IMR-90 (cell line): ENCODE data around the gene MMD2. TPM values are rescaled to one million over a fixed set of nuclear protein-coding genes. Genes with fewer than 3 reads are reported as not detected.

Experiments used
- ATAC-seq: fragments of 200-7000 bp; cut with Tn5 transposase; 2 replicates; pipeline ENCODE4 v1.9.1; 2020; ENCODE audit warnings: low read depth, mild to moderate bottlenecking, moderate library complexity
- BruUV-seq: library from RNA; stranded (reverse); fragments of 400-500 nt; replicated peaks from 2 replicates; lab custom pipeline; 2021; lab: Mats Ljungman, UMichigan
- CTCF ChIA-PET: fragments of 300-600 bp; formaldehyde crosslinking; extraction: SDS; loops from one replicate; lab custom pipeline; 2021; ENCODE audit warnings: antibody characterized with exemption; lab: Yijun Ruan, JAX
- POLR2A ChIA-PET: fragments of 300-600 bp; sonication (Branson Sonifier 250); formaldehyde crosslinking; loops from one replicate; lab custom pipeline; 2022; ENCODE audit warnings: antibody characterized with exemption; ENCODE audit not compliant: unreplicated experiment; lab: Charles Lee
- DNase-seq: peaks from one replicate; pipeline ENCODE4 v3.0.0; 2013
- H2AFZ ChIP-seq: replicated peaks from 2 replicates; pipeline ENCODE3; 2013; ENCODE audit warnings: low read length, mild to moderate bottlenecking; ENCODE audit not compliant: poor library complexity
- H2AK5ac ChIP-seq: 2 replicates; pipeline ENCODE4 v1.6.1; 2013; ENCODE audit warnings: low read depth, low read length, inconsistent platforms
- H2AK9ac ChIP-seq: replicated peaks from 2 replicates; pipeline ENCODE3; 2013; ENCODE audit warnings: mild to moderate bottlenecking, low read depth, low read length, moderate library complexity; ENCODE audit not compliant: poor library complexity
- H2BK120ac ChIP-seq: 2 replicates; pipeline ENCODE4 v1.6.1; 2013; ENCODE audit warnings: low read depth, low read length, inconsistent platforms
- H2BK15ac ChIP-seq: 3 replicates; pipeline ENCODE4 v1.6.1; 2013; ENCODE audit warnings: low read depth, low read length, inconsistent platforms
- H2BK20ac ChIP-seq: 2 replicates; pipeline ENCODE4 v1.6.1; 2013; ENCODE audit warnings: low read depth, mild to moderate bottlenecking, inconsistent platforms, low read length, moderate library complexity
- H2BK5ac ChIP-seq: 2 replicates; pipeline ENCODE4 v1.6.1; 2013; ENCODE audit warnings: mild to moderate bottlenecking, low read depth, low read length, inconsistent platforms; ENCODE audit not compliant: poor library complexity, severe bottlenecking
- H3K14ac ChIP-seq: replicated peaks from 2 replicates; pipeline ENCODE4 v1.6.1; 2013; ENCODE audit warnings: low read depth, low read length, inconsistent platforms
- H3K18ac ChIP-seq: 2 replicates; pipeline ENCODE4 v1.6.1; 2013; ENCODE audit warnings: low read depth, low read length, control low read depth
- H3K23ac ChIP-seq: 2 replicates; pipeline ENCODE4 v1.6.1; 2013; ENCODE audit warnings: low read depth, low read length, inconsistent platforms
- H3K27ac ChIP-seq: 2 replicates; pipeline ENCODE4 v1.5.1; 2013; ENCODE audit warnings: mild to moderate bottlenecking, control low read depth, low read length; ENCODE audit not compliant: insufficient read depth
- H3K27me3 ChIP-seq: 2 replicates; pipeline ENCODE4 v1.6.1; 2013; ENCODE audit warnings: low read length; ENCODE audit not compliant: control insufficient read depth, insufficient read depth
- H3K36me3 ChIP-seq: 2 replicates; pipeline ENCODE4 v1.6.1; 2013; ENCODE audit warnings: low read length, mixed read lengths; ENCODE audit not compliant: control insufficient read depth, insufficient read depth
- H3K4ac ChIP-seq: 2 replicates; pipeline ENCODE4 v1.6.1; 2013; ENCODE audit warnings: low read depth, low read length, inconsistent platforms
- H3K4me1 ChIP-seq: 2 replicates; pipeline ENCODE4 v1.6.1; 2013; ENCODE audit warnings: low read length, mixed read lengths; ENCODE audit not compliant: control insufficient read depth, insufficient read depth
- H3K4me2 ChIP-seq: 2 replicates; pipeline ENCODE4 v1.6.1; 2013; ENCODE audit warnings: low read depth, mild to moderate bottlenecking, control low read depth, low read length, moderate library complexity
- H3K4me3 ChIP-seq: 2 replicates; pipeline ENCODE4 v1.5.1; 2013; ENCODE audit warnings: low read depth, mild to moderate bottlenecking, control low read depth, low read length, moderate library complexity; ENCODE audit not compliant: insufficient read depth
- H3K56ac ChIP-seq: 2 replicates; pipeline ENCODE4 v1.6.1; 2013; ENCODE audit warnings: low read length, inconsistent platforms; ENCODE audit not compliant: insufficient read depth; ENCODE audit errors: extremely low read depth
- H3K79me1 ChIP-seq, 2 experiments: 2 replicates each; pipeline ENCODE4 v1.6.1; 2013; ENCODE audit warnings: low read length in 2 of 2, inconsistent platforms in 1 of 2, low read depth in 1 of 2
- H3K9ac ChIP-seq: 2 replicates; pipeline ENCODE4 v1.6.1; 2013; ENCODE audit warnings: low read depth, low read length, control low read depth
- H3K9me1 ChIP-seq: 2 replicates; pipeline ENCODE4 v1.6.1; 2013; ENCODE audit warnings: low read length, inconsistent platforms; ENCODE audit not compliant: insufficient read depth
- H3K9me3 ChIP-seq: 2 replicates; pipeline ENCODE4 v1.6.1; 2013; ENCODE audit warnings: low read length; ENCODE audit not compliant: control insufficient read depth, insufficient read depth
- H4K20me1 ChIP-seq: 2 replicates; pipeline ENCODE4 v1.6.1; 2013; ENCODE audit warnings: low read length, inconsistent platforms; ENCODE audit not compliant: insufficient read depth
- H4K5ac ChIP-seq: 2 replicates; pipeline ENCODE4 v1.6.1; 2013; ENCODE audit warnings: mild to moderate bottlenecking, low read depth, low read length, control low read depth
- H4K8ac ChIP-seq, 2 experiments: 2 replicates each; pipeline ENCODE4 v1.6.1; 2013; ENCODE audit warnings: low read depth in 2 of 2, low read length in 2 of 2, control low read depth in 1 of 2, inconsistent platforms in 1 of 2
- H4K91ac ChIP-seq: 2 replicates; pipeline ENCODE4 v1.6.1; 2013; ENCODE audit warnings: low read depth, low read length, inconsistent platforms; ENCODE audit not compliant: insufficient read depth
- MXI1 ChIP-seq: IDR thresholded peaks from 2 replicates; pipeline ENCODE4 v1.6.1; 2012; ENCODE audit warnings: low read depth, mild to moderate bottlenecking, low read length, moderate library complexity, borderline replicate concordance
- RAD21 ChIP-seq: IDR thresholded peaks from 2 replicates; pipeline ENCODE4 v1.6.1; 2012; ENCODE audit warnings: low read length, improper control_type of control experiment
- RFX5 ChIP-seq: IDR thresholded peaks from 2 replicates; pipeline ENCODE4 v1.8.0; 2012; ENCODE audit warnings: low read depth, mild to moderate bottlenecking, low read length, moderate library complexity
- SMC3 ChIP-seq: fragments of 150-350 bp; IDR thresholded peaks from 2 replicates; pipeline ENCODE4 v1.6.1; 2016; ENCODE audit warnings: low read depth, mild to moderate bottlenecking, antibody characterized with exemption, low read length, moderate library complexity
- WGBS, 2 experiments: methylation state at CpG; one replicate each; pipeline versions ENCODE4 v1.1.5 to v1.1.7; 2013; ENCODE audit warnings: missing lambda C conversion rate in 2 of 2; ENCODE audit not compliant: insufficient read length in 1 of 2; ENCODE audit errors: extremely low coverage in 2 of 2; 5-methylcytosine and 5-hydroxymethylcytosine counted together
- dilution Hi-C: fragments of 300-500 bp; cut with HindIII; formaldehyde crosslinking; loops from one replicate; pipeline ENCODE4 v1.14.3; 2018; ENCODE audit warnings: low sequenced_read_pairs; ENCODE audit not compliant: unreplicated experiment
- in situ Hi-C: fragments of 300-500 bp; cut with MboI; formaldehyde crosslinking; loops from 3 replicates; pipeline ENCODE4 v1.14.3; 2019; ENCODE audit warnings: low sequenced_read_pairs, inconsistent platforms, mixed read lengths
- intact Hi-C: fragments of 100-400 bp; cut with micrococcal nuclease; formaldehyde crosslinking; loops from 2 replicates; pipeline ENCODE4 v1.10.0; 2022
- microRNA-seq, 2 experiments: library from miRNA; stranded (forward) in 1 of 2; unstranded in 1 of 2; fragments of 10-50 nt in 1 of 2; fragments of <30 nt in 1 of 2; gene quantifications in 1 of 2; microRNA quantifications in 1 of 2; one replicate each; pipeline versions ENCODE3 to v1.1.0; 2013 to 2020; ENCODE audit not compliant: insufficient read depth in 1 of 2, insufficient read length in 1 of 2, unreplicated experiment in 1 of 2
- polyA plus RNA-seq, 3 experiments: library from polyadenylated mRNA; depleted of rRNA; stranded (reverse); fragments of >200 nt; gene quantifications; 2 replicates each; pipeline ENCODE4 v1.2.3, GENCODE V29; 2012; ENCODE audit warnings: low replicate concordance in 1 of 3
- small RNA-seq, 5 experiments: library from RNA; depleted of rRNA; stranded (forward); fragments of <200 nt; gene quantifications; one replicate each; pipeline ENCODE3, GENCODE V24; 2012
- total RNA-seq: library from RNA; depleted of rRNA; stranded (reverse); fragments of >200 nt; gene quantifications from 2 replicates; pipeline ENCODE4 v1.2.3, GENCODE V29; 2012; rRNA removed
- TF ChIP-seq, protein P1 (sequence below): fragments of 150-350 bp; IDR thresholded peaks from 2 replicates; pipeline ENCODE4 v1.6.1; 2017; ENCODE audit warnings: mild to moderate bottlenecking, antibody characterized with exemption, low read length, low read depth
- TF ChIP-seq, protein P2 (sequence below): fragments of 150-350 bp; IDR thresholded peaks from 2 replicates; pipeline ENCODE4 v1.6.1; 2016; ENCODE audit warnings: low read depth, mild to moderate bottlenecking, low read length, moderate library complexity, borderline replicate concordance

Gene MMD2
- total and polyA plus RNA-seq, 2 of the 4 experiments (the other 2 are of a cell fraction) = not detected

DNA sequence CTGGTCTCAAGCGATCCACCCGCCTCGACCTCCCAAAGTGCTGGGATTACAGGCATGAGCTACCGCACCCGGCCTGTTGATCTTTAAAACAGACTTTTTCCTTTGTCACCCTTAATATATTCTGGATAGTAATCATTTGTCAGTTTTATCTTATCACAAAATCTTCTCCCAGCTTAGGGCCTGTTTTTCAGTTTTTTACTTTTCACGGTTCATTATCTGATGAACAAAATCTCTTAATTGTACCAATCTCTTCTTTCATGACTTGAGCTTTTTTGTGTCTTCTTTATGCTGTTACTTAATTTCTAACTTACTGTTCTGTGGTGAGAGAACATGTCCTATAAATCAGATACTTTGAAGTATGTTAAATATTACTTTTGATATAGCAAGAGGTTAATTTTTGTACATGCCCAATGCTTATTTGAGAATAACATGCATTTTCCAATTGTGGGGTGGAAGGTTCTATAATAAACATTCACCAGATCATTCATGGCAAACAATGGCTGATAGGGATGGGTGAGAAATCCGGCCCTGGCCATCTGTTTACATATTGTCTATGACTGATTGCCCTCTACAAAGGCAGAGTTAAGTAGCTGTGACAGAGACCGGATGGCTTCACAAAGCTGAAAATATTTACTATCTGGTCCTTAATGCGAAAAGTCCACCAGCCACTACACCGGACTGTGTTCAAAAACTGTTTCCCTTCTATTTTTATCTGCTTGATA, 102.5 kb downstream of the MMD2 start:
- DNase-seq (no peak), ATAC-seq (no peak)
- Histone ChIP-seq H3K14ac (no peak overlapping the region), H3K4me2 (no peak overlapping the region), H3K4me1 (no peaks in the 10 kb centered on the region), H3K23ac (no peak overlapping the region), H3K36me3 (no peaks in the 10 kb centered on the region), H2AK5ac (no peak overlapping the region), H2BK5ac (no peak overlapping the region), H3K4ac (no peak overlapping the region), H2BK15ac (no peak overlapping the region), H2AK9ac (no peak overlapping the region), H2BK20ac (no peak overlapping the region), H2AFZ (no peak overlapping the region), H3K4me3 (no peak overlapping the region), H4K91ac (no peak overlapping the region), H3K9me1 (no peaks in the 10 kb centered on the region), H4K5ac (no peak overlapping the region), H3K27me3 (peaks cover 5% of the 10 kb centered on the region), H3K9ac (no peak overlapping the region), H3K27ac (no peak overlapping the region), H3K56ac (no peak overlapping the region), H4K8ac (no peak overlapping the region), H3K9me3 (peaks cover under 1% of the 10 kb centered on the region), H3K18ac (no peak overlapping the region), H3K79me1 (no peaks in the 10 kb centered on the region), H4K20me1 (no peaks in the 10 kb centered on the region), H2BK120ac (no peak overlapping the region)
- ChIA-PET POLR2A (no interaction called here), CTCF (no interaction called here)
- in situ Hi-C loops = no loop called here
- dilution Hi-C loops = no loop called here
- TF ChIP-seq SMC3 (no peak), MXI1 (no peak), RAD21 (no peak), RFX5 (no peak)
- TF ChIP-seq, protein P1, sequence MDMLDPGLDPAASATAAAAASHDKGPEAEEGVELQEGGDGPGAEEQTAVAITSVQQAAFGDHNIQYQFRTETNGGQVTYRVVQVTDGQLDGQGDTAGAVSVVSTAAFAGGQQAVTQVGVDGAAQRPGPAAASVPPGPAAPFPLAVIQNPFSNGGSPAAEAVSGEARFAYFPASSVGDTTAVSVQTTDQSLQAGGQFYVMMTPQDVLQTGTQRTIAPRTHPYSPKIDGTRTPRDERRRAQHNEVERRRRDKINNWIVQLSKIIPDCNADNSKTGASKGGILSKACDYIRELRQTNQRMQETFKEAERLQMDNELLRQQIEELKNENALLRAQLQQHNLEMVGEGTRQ = no peak
- TF ChIP-seq, protein P2, sequence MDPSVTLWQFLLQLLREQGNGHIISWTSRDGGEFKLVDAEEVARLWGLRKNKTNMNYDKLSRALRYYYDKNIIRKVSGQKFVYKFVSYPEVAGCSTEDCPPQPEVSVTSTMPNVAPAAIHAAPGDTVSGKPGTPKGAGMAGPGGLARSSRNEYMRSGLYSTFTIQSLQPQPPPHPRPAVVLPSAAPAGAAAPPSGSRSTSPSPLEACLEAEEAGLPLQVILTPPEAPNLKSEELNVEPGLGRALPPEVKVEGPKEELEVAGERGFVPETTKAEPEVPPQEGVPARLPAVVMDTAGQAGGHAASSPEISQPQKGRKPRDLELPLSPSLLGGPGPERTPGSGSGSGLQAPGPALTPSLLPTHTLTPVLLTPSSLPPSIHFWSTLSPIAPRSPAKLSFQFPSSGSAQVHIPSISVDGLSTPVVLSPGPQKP = no peak
- intact Hi-C loops = no loop called here
- no CpG with 5 or more reads among the region's 10 CpGs for WGBS, 2 experiments
- no TSS peak for BruUV-seq

Small RNA genes within 50 kb of the gene (microRNA-seq; reads per million reads assigned to microRNA genes)
- gene AC092032.1 (ENCODE audit: insufficient read depth, insufficient read length) = not detected

Small RNA genes within 50 kb of the gene (small RNA-seq; reads per million reads assigned to genes)
- gene AC092032.1 = 0 to 0.04 (median 0) reads per million in 5 experiments

Other genes starting within 250 kb of the MMD2 start
- gene AP5Z1, start 183.6 kb downstream of the MMD2 start, total RNA-seq = 9.2 and 9.7 TPM in 2 replicates
- gene AP5Z1, start 183.6 kb downstream of the MMD2 start, polyA plus RNA-seq (2012; rRNA removed) = 38.7 and 46.1 TPM in 2 replicates
- under 0.01 TPM in 2 replicates for gene PAPOLB, start 97.2 kb downstream of the MMD2 start, total RNA-seq
- gene PAPOLB, start 97.2 kb downstream of the MMD2 start, polyA plus RNA-seq (2012; rRNA removed) = not detected in 2 replicates
- gene RADIL, start 75.5 kb downstream of the MMD2 start, total RNA-seq = 0.18 TPM in 1 of 2 replicates, not detected in the other
- gene RADIL, start 75.5 kb downstream of the MMD2 start, polyA plus RNA-seq (2012; rRNA removed) = 0.36 and 0.48 TPM in 2 replicates
- 8.1 and 9.4 TPM in 2 replicates for gene RBAK, start 86.7 kb upstream of the MMD2 start, total RNA-seq
- 2.0 and 2.8 TPM in 2 replicates for gene RBAK, start 86.7 kb upstream of the MMD2 start, polyA plus RNA-seq (2012; rRNA removed)
- gene WIPI2, start 231.0 kb upstream of the MMD2 start, total RNA-seq = 68.9 and 86.2 TPM in 2 replicates
- gene WIPI2, start 231.0 kb upstream of the MMD2 start, polyA plus RNA-seq (2012; rRNA removed) = 70.2 and 75.6 TPM in 2 replicates